SK-N-MC (cell line): ENCODE results near the gene CPAMD8.

Experiments
- EZH2 ChIP-seq: fragments of 200-600 bp; sonication (generic); IDR thresholded peaks from one replicate; pipeline ENCODE4 v1.6.1; 2017; ENCODE audit warnings: antibody characterized with exemption
- POLR2AphosphoS5 ChIP-seq: IDR thresholded peaks from 2 replicates; pipeline ENCODE4 v1.6.1; 2012; ENCODE audit warnings: mild to moderate bottlenecking, low read depth, low read length, borderline replicate concordance

DNA sequence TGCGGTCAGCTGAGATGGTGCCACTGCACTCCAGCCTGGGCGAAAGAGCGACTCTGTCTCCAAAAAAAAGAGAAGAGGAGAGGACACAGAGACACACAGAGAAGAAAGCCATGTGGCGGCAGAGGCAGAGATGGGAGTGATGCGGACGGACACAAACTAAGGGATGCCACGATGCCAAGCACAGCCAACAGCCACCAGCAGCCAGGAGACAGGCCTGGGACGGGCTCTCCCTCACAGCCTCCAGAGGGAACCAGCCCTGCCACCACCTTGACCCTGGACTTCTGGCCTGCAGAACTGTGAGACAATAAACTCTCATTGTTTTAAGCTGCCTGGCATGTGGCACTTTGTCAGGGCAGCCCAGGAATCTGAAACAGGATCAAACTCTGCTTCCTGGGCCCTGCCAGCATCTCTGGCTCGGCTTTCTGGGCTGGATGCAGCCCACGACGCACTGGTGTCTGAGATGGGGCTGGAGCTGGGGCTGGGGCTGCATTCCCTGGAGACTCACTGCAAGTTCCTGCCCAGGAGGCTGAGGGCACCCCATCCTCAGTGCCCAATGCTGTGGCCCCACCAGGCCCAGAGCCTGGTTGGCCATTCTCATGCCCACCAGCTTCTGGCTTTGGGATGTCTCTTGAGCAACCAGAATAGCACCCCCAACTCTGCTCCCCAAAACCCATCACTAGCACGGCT is 134.8 kb downstream of the CPAMD8 start:
- TF ChIP-seq POLR2AphosphoS5: no peak
- TF ChIP-seq EZH2: no peak
